ENCODE results near the gene WWOX. TPM values are rescaled to one million over a fixed set of nuclear protein-coding genes. Genes with fewer than 3 reads are reported as not detected.
"Not testable (repeated sequence)": the region's sequence is repeated elsewhere in the genome, so short reads cannot be mapped to it uniquely, and the experiment has no call there.

Gene WWOX
- total RNA-seq, 1 donor from 2014 or later: 34.9 TPM

DNA sequence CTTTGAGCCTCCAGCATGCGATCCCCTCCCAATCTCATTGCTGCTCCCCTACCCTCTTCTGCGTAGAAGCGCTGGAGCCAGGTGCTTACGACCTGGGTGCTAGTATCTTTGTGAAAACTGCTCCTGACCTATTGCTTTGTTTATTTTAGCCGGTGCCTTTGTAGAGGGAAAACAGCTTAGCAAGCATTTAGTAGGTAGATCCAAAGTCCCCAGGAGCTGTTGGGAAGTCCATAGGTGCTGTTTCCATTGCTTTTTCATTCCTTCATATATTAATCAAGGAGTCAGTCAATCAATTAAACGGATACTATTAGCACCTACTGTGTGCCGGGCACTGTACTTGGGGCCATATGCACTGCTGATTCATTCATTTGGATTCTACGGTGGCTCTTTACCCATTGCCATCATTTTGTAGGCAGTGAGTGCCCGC is 497.6 kb downstream of the WWOX start:
- H3K36me3 ChIP-seq (ENCODE audit: control insufficient read depth, insufficient read depth, low read length): no peaks in the 10 kb centered on the region
- no peak for TF ChIP-seq CTCF (IDR thresholded peaks at IDR 0.05; ENCODE audit: insufficient read depth, low read length, poor library complexity, severe bottlenecking)
- no peak for DNase-seq (ENCODE audit: low read depth)
- H3K4me3 ChIP-seq (ENCODE audit: low read depth, low read length): no peak overlapping the region
- H3K27me3 ChIP-seq (ENCODE audit: control insufficient read depth, insufficient read depth, low read length): no peaks in the 10 kb centered on the region

- H3K36me3 ChIP-seq (ENCODE audit: control insufficient read depth, insufficient read depth, low read length): no peaks in the 10 kb centered on the region
- DNase-seq (ENCODE audit: low read depth): no peak
- TF ChIP-seq CTCF (IDR thresholded peaks at IDR 0.05; ENCODE audit: insufficient read depth, low read length, poor library complexity, severe bottlenecking): no peak
- no peak overlapping the region for H3K4me3 ChIP-seq (ENCODE audit: low read depth, low read length)
- H3K27me3 ChIP-seq (ENCODE audit: control insufficient read depth, insufficient read depth, low read length): no peaks in the 10 kb centered on the region
Measured at GRCh38 chr16:78597809-78598570, 498.5 kb downstream of the WWOX start.

DNA sequence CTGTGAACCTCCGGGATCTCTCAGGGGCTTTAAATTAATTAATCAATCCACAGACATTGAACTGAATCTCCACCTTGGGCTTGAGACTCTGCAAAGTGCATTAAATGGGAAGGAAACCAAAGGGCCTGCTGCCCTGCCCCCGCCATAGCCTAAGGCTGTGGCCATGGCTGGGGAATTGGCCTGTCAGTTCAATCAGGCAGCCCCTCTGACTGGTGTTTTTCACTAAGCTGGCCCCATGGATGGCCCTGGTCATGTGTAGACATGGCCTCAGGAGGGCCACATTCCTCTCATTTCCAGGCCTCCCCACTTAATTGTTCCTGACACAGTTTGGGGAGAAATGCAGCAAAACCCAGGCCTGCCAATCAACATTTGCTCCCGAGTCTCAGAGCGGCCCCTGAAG is 499.8 kb downstream of the WWOX start:
- no peaks in the 10 kb centered on the region for H3K27me3 ChIP-seq (ENCODE audit: control insufficient read depth, insufficient read depth, low read length)
- no peak for DNase-seq (ENCODE audit: low read depth)
- H3K4me3 ChIP-seq (ENCODE audit: low read depth, low read length): no peak overlapping the region
- no peak for TF ChIP-seq CTCF (IDR thresholded peaks at IDR 0.05; ENCODE audit: insufficient read depth, low read length, poor library complexity, severe bottlenecking)
- no peaks in the 10 kb centered on the region for H3K36me3 ChIP-seq (ENCODE audit: control insufficient read depth, insufficient read depth, low read length)

GRCh38 chr16:78604423-78605062 is 505.1 kb downstream of the WWOX start:
- not testable (repeated sequence) for H3K4me3 ChIP-seq (ENCODE audit: low read depth, low read length); H3K27me3 ChIP-seq (ENCODE audit: control insufficient read depth, insufficient read depth, low read length); H3K36me3 ChIP-seq (ENCODE audit: control insufficient read depth, insufficient read depth, low read length); DNase-seq (ENCODE audit: low read depth)

DNA sequence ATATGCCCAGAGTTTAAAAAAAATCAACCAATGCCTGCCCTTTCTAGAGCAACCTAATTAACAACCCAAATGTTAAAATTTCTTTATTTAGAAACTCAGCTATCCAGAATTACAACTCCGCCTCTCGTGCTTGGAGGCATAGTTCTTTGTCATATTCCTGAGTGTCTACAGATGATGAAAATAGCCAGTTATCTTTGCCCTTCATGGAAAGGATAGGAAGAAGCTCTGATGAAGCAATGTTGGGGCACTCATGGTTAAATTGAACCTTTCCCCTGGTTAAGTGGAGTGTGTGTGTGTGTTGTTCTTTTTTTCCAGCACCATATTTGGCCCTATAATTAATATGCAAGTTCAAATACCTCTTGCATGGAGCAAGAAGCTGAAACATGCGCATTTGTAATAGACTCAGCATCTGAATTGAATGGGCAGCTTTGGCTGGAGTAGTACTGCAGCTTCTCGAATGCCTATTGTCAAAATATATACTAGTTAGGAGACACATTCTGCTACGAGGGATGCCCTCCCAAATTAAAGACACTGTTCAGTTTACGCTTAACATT is 506.2 kb downstream of the WWOX start:
- Histone ChIP-seq H3K36me3 (ENCODE audit: control insufficient read depth, insufficient read depth, low read length) (no peaks in the 10 kb centered on the region), H3K27me3 (ENCODE audit: control insufficient read depth, insufficient read depth, low read length) (no peaks in the 10 kb centered on the region), H3K4me3 (ENCODE audit: low read depth, low read length) (no peak overlapping the region)
- no peak for TF ChIP-seq CTCF (IDR thresholded peaks at IDR 0.05; ENCODE audit: insufficient read depth, low read length, poor library complexity, severe bottlenecking)
- DNase-seq (ENCODE audit: low read depth): no peak

- no peaks in the 10 kb centered on the region for H3K27me3 ChIP-seq (ENCODE audit: control insufficient read depth, insufficient read depth, low read length)
- TF ChIP-seq CTCF (IDR thresholded peaks at IDR 0.05; ENCODE audit: insufficient read depth, low read length, poor library complexity, severe bottlenecking): no peak
- no peak overlapping the region for H3K4me3 ChIP-seq (ENCODE audit: low read depth, low read length)
- no peak for DNase-seq (ENCODE audit: low read depth)
- H3K36me3 ChIP-seq (ENCODE audit: control insufficient read depth, insufficient read depth, low read length): no peaks in the 10 kb centered on the region
Measured at GRCh38 chr16:78606545-78606944, 507.1 kb downstream of the WWOX start.

All from kidney epithelial cell (primary cell).